GM19395 (cell line): ENCODE data around the gene HDAC4.

Experiments used
- ATAC-seq: cut with Tn5 transposase; IDR thresholded peaks from one replicate; pipeline ENCODE4 v1.9.1; 2021; ENCODE audit warnings: mild to moderate bottlenecking, moderate library complexity; ENCODE audit not compliant: unreplicated experiment

HDAC4 gene

DNA sequence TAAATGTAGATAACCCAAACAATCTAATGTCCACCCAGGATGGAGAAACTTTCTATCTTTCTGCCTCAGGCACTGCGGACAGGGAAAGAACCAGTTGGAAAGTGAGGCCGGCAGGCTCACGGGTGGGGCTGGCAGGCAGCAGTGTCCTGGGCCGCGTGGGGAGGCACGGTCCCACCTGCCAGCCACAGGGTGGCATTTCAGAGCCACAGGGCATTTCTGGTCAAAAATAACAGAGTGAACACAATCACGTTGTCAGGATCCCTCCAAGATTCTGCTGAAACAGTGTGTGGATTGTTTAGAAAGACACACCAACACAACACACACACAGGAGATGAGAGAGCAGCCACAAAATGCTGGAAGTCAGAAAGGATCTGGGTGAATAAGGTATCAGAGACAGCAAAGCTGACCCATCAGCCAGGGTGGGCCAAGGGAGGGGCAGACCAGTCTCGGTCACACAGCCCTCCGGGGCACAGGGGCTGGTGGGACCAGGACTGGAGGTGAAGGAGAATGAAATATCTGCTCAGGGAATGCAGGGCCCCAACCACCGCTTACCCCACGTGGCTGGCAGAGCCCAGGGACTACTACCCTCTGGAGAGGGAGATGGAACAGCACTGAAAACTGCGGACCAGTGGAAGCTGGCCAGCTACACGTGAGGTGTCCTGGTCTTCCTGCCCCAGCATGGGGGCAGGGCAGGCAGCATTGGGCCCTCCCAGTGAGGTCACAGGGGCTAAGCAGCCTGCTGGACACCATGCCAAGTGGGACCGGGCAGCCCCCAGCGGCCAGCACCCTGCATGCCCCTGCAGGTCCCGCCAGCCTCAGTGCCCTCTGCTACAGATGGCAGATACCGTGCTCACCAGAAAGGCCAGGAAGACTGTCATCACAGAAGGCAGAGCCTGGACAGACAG, 173.9 kb downstream of the HDAC4 start:
- ATAC-seq, result no peak

DNA sequence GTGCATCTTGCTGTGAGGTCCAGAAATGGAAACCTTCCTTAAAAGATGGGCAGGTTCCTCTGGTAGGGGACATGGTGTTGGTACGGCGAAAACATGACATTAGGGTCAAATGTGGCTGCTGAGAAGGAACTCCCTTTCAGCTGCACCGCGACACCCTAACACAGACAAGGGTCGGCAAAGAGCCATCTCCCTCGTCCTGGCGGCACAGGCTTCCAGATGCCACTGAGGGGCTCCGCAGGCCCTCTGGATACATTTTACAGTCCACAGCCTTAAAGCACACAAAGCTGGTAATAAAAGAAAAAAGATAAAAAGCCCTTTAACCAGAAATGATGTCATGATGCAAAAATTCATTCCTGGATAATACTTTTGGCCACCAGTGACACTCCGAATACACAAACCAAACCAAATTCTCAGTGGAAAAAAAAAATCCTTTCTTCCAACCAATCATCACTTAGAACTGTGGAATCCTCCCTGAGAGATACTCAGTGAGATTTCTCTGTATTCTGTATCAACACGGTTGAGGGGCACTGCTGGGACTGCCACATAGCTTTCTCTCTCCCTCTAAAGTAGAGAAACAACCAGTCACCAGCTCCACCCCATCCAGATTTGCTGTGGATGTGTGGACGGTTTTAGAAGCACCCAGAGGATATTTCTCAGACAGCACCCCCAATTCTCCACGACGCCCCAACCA, 174.8 kb downstream of the HDAC4 start:
- ATAC-seq, result no peak

DNA sequence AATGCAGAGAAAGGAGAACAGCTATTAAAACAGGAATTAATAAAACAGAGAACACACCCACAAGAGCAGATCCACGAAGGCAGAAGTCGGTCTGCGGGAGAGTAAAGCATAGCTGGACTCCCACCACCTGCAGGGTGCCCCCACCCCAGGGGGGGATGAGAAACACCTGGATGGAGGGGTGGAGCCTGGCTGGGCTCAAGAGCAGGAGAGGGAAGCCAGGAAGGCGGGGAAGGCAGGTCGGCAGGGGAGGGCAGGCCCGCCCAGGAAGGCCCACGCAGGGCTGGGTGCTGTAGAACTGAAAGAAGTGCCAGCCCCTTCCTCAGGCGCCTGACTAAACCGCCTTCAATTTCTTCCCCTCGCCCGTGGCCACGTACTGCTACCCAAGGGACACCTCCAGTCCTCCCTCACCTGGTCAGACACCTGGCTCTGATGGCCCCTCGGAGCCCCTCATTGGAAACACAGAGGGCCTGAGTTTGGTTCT, 175.4 kb downstream of the HDAC4 start:
- ATAC-seq, result no peak

DNA sequence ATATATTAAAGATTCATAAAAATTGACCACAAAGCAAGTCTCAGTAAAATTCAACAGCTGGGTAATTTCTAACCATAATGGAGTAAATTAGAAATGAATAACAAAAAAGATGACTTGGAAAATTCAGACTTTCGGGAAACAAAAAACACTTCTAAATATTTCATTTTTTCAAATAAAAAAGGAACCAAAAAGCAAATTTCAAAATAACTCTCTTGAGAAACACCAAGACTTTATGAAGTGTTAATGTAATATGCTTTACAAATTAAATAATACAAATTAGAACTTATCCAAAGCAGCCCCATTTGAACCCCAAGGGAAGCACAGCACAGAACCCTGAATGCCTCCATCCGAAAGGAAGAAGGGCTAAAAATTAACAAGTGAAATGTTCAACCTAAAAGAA, 175.9 kb downstream of the HDAC4 start:
- no peak for ATAC-seq

DNA sequence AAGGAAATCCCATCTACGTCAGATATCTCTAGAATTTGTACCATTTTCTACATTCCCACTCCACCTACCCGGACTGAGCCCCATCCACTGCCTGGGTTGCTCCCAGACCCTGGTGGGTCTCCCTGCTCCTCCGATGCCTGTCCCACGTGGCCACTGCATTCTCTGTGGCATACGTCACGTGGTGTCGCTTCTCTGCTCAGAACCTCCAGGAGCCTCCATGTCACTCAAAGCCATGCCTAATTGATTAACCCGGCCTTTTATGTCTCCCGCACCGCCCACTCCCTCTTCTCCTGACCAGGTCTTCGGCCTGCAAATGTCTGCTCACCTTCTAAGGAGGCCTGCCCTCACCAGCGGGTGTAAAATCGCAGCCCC, 176.6 kb downstream of the HDAC4 start:
- ATAC-seq, result no peak

DNA sequence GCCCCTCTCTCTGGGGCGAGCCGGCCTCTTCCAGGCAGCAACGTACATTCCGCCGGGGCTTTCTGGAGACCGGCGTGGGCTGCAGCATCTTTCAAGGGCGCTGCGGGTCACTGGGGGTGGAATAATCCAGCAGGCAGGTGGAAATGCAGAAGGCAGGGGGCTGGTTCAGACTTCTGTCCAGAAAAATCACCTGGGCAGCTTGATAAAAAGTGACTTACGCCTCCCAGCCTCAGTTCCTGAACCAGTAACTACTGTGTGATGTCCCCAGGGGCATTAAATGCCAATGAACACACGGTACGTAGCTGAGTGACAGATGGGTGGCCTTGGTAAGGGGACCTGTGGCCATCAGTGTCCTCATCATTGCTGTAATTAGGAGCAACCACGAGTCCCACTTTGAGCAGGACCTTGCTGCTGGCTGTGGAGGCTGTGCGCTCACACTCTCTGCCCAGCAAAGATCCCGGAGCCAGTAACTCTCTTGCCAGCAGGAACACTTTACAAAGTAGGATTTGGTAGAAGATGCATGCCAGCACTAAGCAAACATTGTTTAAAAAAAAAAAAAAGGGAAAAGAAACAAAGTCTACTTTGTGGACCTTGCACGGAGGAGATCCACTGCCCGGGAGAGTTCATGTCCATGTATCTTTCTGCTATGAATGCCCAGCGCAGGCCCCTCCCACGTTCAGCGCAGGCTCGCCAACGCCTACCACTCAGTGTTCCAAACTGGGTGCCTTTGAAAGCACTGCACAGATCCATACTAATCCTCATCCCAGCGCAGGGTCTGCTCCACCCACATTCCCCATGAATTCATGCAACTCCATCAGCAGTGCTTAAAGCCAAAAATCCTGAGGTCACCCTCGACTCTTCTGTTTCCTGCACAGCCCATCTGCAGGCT, 177.3 kb downstream of the HDAC4 start:
- ATAC-seq, result no peak

DNA sequence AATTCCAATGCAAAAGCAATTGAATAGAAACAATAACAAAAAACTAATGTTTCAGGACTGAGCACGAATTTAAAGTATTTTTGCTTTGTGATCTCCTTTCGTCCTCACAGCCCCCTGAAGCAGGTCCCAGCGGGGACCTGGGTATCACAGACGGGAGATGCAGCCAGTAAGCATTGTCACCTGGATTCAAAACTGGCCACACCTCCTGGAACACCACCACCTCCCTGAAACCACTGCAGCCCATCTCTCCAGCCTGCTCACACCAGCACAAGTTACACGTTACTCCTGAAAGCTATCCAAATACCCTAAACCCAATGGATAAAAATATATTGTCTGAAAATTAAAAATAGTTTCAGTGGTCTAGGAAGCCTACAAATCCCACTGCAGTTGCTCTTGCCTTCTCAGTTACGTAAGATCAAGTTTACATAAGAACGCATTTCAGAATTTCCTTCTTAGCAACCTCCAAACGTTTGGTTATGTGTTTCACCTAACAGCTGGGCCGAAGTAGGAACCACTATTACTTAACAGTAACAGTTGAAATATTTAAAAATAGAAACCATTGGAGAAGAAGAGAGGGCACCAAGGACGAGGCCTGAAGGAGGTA, 178.0 kb downstream of the HDAC4 start:
- ATAC-seq, result no peak

DNA sequence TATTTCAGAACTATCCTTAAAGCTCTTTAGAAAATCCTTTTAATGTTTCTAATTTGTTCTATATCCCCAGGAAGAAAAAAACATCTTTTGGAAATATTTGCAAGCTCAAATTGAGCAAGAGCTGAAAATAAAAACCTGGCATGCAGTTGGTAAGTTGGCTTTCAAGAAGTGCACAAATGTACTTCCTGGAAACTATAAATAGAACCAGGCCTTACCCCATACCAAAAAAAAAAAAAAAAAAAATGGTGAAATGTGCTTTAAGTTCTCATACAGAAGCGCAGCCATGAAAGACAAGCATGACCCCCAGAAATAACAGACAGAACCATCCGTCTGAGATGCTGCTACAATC, 178.5 kb downstream of the HDAC4 start:
- ATAC-seq, result no peak

DNA sequence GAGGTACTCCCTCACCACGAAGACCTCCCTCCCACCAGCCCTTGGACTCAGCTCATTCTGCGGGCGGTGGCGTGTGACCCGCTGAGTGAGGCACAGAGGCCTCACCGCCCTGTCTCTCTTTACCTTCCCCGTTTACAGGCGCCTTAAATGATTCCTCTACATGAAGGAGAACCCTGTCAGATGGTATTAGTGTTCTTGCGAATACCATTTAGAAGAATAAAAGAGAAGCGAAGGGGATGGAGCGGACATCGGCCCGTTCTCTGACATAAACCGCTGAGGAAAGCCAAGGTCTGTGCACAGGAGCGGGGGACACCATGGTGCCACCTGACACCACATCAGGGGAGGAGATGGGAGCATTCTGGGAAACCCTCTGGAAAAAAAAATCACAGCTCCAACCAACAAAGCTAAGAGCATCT, 179.8 kb downstream of the HDAC4 start:
- no peak for ATAC-seq

DNA sequence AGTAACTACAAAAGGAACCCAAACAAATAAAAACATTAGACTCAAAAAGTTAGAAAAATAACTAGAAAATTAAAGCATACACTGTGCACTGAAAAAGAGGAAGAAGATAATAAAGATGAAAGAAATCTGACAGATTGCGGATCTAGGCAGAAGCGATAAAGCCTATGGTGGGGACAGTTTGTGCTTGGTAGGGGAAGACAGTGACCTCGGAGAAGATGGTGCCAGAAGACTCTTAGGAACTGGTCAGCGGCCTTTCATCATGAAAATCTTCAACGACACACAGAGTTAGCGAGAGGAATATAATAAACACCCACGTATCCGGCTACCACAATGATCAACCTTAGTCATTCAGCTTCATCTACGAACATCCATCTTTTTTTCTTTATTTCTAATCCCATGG, 180.5 kb downstream of the HDAC4 start:
- ATAC-seq, result no peak

DNA sequence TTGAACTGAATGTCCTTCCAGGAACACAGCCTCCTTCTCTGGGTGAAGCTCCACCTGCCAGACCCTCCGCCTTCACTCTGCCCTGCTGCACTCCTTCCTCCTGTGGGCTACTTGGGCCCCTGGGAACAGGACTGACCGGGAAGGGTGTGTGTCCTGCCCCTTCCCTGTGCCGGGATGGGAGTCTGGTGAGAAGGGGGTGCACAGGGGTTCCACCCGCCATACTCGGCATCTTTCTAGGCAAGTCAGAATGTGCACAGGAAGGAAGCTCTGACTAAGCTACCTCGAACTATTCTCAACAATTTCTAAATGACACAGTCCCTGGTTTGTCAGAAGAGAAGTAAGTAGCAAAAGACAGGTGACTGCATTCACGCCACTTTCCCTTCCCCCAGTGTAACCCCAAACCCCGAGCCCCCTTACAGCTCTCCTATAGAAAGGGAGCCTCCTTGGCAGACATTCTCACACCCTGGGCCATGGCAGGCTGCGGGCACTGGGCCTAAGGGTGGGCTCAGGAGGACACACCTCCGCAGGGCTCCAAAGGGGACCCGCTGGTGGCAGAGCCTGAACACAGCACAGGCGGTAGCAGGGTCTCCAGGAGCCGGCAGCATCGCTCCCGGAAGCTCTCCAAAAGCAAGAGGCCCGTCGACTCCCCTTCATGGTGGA, 184.1 kb downstream of the HDAC4 start:
- ATAC-seq, result no peak

DNA sequence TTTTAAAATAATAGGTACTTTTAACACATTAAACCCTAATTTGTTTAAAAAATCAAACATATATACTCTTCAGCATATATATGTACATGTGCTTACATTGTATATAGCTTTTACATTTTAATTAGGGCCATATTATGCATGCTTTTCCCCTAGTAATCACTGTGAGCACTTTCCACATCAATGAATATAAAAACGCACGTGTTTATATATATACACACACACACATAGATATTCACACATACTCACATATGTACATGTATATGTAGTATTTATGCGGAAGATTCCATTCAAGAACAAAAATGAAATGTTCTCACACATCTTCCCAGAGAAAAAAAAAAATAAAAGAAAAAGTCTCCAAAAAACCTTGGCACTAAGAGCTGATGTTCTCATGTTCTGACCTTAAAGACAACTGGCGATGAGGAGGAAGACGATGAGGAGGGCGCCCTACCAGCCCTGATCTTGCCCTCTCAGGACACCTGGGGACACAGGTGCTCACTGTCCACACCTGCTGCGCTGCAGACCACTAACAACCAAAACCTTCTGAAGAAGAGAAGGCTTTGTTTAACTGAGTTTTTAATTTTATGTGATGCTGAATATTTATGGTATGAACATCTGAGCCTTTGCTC, 184.7 kb downstream of the HDAC4 start:
- no peak for ATAC-seq

DNA sequence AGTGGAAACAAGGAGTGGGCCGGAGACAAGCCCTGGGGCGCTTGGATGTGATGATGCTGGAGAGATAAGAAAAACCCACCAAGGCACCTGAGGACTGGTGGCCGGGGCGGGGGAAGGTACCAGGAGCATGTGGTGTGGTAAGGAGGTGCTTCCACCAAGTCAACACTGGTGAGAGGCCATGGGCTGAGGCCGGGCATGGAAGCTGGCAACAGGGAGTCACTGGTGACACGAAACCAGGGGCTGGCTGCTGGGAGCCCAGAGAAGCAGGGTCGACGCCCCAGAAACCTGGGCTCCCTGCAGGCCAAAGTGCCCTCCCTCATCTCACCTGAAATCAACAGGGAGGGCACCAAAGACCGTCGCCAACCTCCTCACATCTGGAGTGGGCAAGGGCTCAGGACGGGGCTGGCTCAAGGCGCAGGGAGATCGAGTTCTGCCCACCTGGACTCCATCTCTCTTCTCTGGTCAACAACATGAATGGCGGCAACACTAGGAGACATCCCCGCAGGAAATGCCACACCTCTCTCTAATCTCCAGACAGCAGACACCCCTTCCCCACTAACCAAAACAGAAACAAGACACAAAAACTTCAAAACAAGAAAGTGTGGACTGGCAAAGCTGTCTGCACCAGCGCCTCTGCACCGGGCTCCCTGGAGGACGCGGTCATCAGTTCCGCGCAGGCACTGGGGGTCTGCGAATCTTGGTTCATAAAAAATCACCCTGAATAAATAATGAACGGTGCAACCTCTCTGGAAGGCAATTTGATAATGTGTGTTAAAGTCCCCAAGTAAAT, 185.5 kb downstream of the HDAC4 start:
- ATAC-seq, result no peak

DNA sequence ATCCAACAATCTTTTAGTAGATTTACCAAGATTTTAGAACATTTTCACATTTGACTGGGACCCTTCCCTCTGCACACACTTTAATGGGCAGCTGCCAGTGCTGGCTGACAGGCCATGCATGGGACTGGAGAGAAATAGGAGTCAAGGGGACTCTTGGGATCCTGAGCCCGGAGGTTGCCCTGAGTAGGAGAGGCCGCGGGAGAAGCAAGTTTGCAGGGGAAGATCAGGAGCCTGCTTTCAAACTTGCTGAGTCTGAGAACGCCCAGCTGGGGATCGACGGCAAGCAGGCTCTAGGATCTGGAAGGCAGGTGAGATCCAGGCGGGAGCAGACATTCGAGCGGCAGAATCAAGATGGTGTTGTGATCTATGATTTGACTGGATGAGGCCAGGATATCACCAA, 186.1 kb downstream of the HDAC4 start:
- ATAC-seq, result no peak

DNA sequence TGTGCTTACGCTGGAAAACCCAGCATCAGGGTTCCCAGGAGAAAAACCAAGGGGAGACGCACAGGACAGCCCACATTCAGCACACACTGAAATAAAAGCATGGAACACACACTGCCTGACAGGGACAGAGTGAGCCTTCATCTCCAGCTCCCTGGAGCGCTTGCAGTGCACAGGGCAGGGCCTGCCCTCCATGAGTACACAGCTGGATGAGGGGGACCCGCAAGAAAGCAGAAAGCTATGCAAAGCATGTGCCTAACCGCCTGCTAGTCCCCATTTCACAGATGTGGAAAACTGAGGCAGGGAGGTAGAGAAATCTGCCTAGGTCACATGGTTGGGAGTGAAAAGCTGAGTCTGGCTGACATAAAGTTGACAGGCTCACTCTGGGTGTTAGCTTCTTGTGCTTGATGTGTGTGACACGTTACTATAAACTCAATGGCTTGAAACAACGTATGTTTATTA, 187.1 kb downstream of the HDAC4 start:
- ATAC-seq, result no peak

DNA sequence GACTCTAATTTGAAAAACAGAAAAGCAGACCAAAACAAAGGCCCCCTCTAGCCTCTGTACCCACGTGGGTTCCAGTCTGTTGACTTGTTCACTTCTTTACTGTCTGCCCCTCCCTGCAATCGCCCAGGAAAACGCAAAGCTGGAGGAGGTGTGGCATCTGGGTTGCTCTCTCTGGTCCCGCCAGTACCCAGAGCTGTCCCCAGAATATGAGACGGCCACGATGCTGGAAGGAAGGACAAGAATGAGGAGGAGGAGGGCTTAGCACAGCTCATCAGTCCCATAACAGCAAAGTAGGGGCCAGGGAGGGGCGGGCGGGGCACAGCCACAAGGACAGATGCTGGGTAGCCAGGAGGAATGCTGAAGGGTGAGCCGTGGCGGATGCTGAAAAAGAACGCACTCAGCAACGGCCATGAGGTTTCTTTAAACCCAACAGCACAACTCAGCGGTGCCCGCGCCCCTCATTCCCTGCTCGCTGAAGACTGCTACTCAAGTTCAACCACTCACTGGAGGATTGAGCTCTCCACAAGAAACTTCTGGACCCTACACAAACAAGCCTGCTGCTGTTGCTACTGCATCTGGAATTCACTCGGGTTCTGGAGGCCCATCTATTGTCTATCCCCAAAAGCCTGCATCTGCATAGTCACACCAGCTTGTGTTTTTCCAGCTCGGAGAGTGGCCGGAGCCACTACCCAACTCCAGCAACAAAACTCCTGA, 187.7 kb downstream of the HDAC4 start:
- ATAC-seq, result no peak

DNA sequence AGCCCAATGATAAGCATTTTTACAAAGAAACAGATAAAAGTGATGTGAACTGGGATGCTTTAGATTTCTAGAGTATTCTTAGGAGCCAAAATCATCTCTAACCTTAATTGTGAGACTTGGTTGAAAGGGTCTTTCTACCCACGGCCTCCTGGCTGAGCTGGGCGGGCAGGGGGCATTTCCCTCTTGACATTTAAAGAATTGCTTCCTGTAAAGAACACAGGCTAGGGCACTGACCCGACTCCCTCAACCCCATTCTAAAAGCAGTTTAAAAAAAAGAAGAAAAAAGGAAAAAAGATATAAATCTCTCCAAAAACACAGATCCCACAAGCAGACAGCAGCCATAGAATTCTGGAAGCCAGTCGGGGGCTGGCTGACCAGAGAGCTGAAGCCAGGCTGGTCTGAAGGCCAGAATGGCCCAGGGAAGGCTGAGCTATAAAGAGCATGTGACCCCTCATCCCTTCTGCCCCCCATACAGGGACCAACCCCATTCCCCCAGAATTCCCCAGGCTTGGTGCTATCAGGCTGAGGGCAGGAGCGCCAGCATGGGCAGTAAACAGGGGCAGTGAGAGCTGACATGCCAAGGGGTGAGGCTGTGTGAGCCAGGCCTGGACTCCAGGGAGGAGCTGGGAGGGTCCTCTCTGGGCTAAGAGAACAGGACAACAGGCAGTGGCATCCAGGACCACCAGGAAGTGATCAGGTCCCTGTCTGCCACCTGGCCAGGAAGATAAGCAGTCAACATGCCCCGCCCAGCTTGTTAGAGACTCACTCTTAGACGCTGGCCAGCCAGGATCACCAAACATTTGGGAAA, 188.5 kb downstream of the HDAC4 start:
- no peak for ATAC-seq
